A673 (cell line): ENCODE data around the gene SPIRE1.

Experiments used
- CTCF ChIP-seq: fragments of 300-800, 200-600 bp; sonication (generic); conservative IDR thresholded peaks from 2 replicates; pipeline ENCODE4 v1.5.1; 2017; ENCODE audit warnings: low read depth, mild to moderate bottlenecking, antibody characterized with exemption, low read length, moderate library complexity, mixed read lengths
- EZH2 ChIP-seq: fragments of 200-600 bp; sonication (generic); IDR thresholded peaks from 2 replicates; pipeline ENCODE4 v1.6.1; 2017; ENCODE audit warnings: borderline replicate concordance, low read depth, mild to moderate bottlenecking, mixed read lengths, antibody characterized with exemption, low read length; ENCODE audit not compliant: poor library complexity, severe bottlenecking

- no peak for TF ChIP-seq CTCF
- TF ChIP-seq EZH2: no peak
Measured at GRCh38 chr18:12692206-12692605, 34.3 kb upstream of the SPIRE1 start.
